Esophagus squamous epithelium (tissue), 4 donors: ENCODE measurements around the gene TGFB1.

Experiments used
- POLR2A ChIP-seq, 4 donors: fragments of 450-650 bp; IDR thresholded peaks; one replicate each; pipeline ENCODE4 v1.6.1; 2017; ENCODE audit warnings: antibody characterized with exemption in 4 of 4, mild to moderate bottlenecking in 4 of 4, moderate library complexity in 3 of 4
- TF ChIP-seq, protein P1 (sequence below), 6 experiments: fragments of 450-650 bp in 4 of 6; fragments of 200-600 bp in 2 of 6; sonication (generic) in 2 of 6; IDR thresholded peaks; one replicate each; pipeline ENCODE4 v1.5.1; 2016 to 2019; ENCODE audit warnings: antibody characterized with exemption in 6 of 6, mild to moderate bottlenecking in 4 of 6, moderate library complexity in 4 of 6

DNA sequence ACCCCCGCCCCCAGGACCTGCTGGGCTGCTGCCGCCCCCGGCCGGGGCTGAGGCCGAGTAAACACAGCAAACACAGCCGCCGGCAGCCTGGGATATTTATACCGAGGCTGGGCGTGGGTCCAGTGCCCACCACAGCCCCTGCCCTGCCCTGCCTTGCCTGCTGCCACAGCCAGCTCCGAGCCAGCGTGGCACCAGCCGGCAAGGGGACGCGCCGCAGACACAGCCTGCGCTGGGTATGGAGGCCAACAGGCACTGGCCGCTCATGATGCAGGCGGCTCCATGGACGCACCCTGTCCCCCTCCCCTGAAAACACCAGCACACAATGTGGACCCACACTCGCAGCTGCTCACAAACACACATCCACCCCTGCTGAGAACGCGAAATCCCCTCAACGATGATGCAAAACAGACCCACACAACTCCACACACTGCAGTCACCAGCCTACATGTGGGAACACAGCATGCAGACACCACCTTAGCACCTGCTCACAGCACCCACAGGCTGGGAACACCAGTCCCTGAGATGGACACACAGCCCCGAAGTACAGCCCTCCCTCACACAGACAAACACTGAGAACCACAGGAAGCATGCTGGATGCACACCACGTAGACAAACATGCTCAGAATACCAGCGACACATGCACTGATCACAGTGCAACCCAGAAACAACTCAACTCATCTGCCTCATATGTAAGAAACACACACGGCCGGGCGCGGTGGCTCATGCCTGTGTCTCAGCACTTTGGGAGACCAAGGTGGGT lies 27.6 kb downstream of the TGFB1 start:
- TF ChIP-seq, protein P1, sequence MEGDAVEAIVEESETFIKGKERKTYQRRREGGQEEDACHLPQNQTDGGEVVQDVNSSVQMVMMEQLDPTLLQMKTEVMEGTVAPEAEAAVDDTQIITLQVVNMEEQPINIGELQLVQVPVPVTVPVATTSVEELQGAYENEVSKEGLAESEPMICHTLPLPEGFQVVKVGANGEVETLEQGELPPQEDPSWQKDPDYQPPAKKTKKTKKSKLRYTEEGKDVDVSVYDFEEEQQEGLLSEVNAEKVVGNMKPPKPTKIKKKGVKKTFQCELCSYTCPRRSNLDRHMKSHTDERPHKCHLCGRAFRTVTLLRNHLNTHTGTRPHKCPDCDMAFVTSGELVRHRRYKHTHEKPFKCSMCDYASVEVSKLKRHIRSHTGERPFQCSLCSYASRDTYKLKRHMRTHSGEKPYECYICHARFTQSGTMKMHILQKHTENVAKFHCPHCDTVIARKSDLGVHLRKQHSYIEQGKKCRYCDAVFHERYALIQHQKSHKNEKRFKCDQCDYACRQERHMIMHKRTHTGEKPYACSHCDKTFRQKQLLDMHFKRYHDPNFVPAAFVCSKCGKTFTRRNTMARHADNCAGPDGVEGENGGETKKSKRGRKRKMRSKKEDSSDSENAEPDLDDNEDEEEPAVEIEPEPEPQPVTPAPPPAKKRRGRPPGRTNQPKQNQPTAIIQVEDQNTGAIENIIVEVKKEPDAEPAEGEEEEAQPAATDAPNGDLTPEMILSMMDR (IDR thresholded peaks at IDR 0.05), result no peak
- TF ChIP-seq POLR2A (IDR thresholded peaks at IDR 0.05), result no peak
